PC-9 (cell line): ENCODE results near the gene ADAMTS2.

Source experiments
- EZH2 ChIP-seq: fragments of 200-600 bp; sonication (generic); IDR thresholded peaks from 2 replicates; pipeline ENCODE4 v1.8.0; 2017; ENCODE audit warnings: antibody characterized with exemption, low read depth
- TF ChIP-seq, protein P1 (sequence below): fragments of 200-600 bp; sonication (generic); conservative IDR thresholded peaks from 2 replicates; pipeline ENCODE4 v1.6.1; 2017; ENCODE audit warnings: mixed run types, antibody characterized with exemption, mild to moderate bottlenecking, moderate library complexity

DNA sequence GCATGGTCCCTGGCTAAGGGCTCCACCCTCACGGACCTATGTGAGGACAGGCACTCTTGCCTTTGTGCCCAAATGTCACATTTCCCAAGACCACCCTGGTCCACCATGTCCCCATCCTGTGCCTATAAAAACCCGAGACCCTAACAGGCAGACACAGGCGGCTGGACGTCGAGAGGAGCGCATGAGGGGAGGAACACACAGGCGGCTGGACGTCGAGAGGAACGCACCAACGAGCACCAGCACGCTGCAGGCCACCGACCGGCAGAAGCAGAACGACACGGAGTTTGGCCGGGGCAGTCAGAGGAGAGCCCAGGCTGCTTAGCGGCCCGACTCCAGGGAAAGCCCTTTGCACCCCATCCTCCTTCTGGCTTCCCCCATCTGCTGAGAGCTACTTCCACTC is 119.9 kb downstream of the ADAMTS2 start:
- TF ChIP-seq, protein P1, sequence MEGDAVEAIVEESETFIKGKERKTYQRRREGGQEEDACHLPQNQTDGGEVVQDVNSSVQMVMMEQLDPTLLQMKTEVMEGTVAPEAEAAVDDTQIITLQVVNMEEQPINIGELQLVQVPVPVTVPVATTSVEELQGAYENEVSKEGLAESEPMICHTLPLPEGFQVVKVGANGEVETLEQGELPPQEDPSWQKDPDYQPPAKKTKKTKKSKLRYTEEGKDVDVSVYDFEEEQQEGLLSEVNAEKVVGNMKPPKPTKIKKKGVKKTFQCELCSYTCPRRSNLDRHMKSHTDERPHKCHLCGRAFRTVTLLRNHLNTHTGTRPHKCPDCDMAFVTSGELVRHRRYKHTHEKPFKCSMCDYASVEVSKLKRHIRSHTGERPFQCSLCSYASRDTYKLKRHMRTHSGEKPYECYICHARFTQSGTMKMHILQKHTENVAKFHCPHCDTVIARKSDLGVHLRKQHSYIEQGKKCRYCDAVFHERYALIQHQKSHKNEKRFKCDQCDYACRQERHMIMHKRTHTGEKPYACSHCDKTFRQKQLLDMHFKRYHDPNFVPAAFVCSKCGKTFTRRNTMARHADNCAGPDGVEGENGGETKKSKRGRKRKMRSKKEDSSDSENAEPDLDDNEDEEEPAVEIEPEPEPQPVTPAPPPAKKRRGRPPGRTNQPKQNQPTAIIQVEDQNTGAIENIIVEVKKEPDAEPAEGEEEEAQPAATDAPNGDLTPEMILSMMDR, result no peak
- TF ChIP-seq EZH2, result no peak
